Measurements from ENCODE around the gene FHOD3. TPM values are rescaled to one million over a fixed set of nuclear protein-coding genes. Genes with fewer than 3 reads are reported as not detected.

FHOD3 gene
- total RNA-seq, 1 experiment from 2014 or later, result 5.0 TPM

DNA sequence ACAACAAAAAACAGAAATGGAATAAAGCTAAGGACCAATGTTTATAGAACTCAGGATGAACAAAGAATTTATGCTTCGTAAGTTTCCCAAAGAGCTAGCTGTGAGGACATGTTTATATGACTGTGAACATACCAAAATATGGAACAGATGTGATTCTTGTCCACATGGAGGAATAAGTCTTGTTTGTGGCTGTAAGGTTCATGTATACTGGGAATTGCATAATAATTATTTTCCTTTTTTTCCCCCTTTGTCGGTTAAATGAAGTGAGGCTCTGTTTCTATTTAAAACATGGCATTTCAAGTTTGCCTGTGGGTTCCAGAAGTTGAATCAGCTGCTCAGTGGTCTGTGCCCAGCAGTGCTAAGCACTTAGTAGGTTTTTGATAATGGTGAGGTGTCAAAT is 108.1 kb downstream of the FHOD3 start:
- ChIA-PET POLR2A (interaction anchor here (0.6 to 0.7 kb wide), 2 partner anchors 66 to 94 kb away, joined by 3 read pairs; no protein-coding TSS in a partner anchor), CTCF (interaction anchor here (0.7 to 1.3 kb wide), 2 partner anchors 33 to 66 kb away, joined by 3 to 4 read pairs; no protein-coding TSS in a partner anchor)
- no TSS peak for BruUV-seq (replicated peaks)
- peaks cover 2% of the 10 kb centered on the region for H3K36me3 Mint-ChIP-seq (ENCODE audit: insufficient read depth, unreplicated experiment)
- intact Hi-C loops (cut with micrococcal nuclease), result no loop called here
- H3K4me1 Mint-ChIP-seq (ENCODE audit: insufficient read depth, unreplicated experiment), result peaks cover 20% of the 10 kb centered on the region
- H3K9me3 Mint-ChIP-seq (ENCODE audit: unreplicated experiment), result no peaks in the 10 kb centered on the region
- no peaks in the 10 kb centered on the region for H3K27me3 Mint-ChIP-seq (ENCODE audit: insufficient read depth, unreplicated experiment)
- H3K27ac Mint-ChIP-seq (ENCODE audit: low read depth, unreplicated experiment), result no peak overlapping the region
- TF ChIP-seq, protein P1, sequence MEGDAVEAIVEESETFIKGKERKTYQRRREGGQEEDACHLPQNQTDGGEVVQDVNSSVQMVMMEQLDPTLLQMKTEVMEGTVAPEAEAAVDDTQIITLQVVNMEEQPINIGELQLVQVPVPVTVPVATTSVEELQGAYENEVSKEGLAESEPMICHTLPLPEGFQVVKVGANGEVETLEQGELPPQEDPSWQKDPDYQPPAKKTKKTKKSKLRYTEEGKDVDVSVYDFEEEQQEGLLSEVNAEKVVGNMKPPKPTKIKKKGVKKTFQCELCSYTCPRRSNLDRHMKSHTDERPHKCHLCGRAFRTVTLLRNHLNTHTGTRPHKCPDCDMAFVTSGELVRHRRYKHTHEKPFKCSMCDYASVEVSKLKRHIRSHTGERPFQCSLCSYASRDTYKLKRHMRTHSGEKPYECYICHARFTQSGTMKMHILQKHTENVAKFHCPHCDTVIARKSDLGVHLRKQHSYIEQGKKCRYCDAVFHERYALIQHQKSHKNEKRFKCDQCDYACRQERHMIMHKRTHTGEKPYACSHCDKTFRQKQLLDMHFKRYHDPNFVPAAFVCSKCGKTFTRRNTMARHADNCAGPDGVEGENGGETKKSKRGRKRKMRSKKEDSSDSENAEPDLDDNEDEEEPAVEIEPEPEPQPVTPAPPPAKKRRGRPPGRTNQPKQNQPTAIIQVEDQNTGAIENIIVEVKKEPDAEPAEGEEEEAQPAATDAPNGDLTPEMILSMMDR (IDR thresholded peaks at IDR 0.05; ENCODE audit: unreplicated experiment), result no peak
- DNase-seq (ENCODE audit: unreplicated experiment), result no peak
- H3K4me3 Mint-ChIP-seq (ENCODE audit: unreplicated experiment), result no peak overlapping the region

DNA sequence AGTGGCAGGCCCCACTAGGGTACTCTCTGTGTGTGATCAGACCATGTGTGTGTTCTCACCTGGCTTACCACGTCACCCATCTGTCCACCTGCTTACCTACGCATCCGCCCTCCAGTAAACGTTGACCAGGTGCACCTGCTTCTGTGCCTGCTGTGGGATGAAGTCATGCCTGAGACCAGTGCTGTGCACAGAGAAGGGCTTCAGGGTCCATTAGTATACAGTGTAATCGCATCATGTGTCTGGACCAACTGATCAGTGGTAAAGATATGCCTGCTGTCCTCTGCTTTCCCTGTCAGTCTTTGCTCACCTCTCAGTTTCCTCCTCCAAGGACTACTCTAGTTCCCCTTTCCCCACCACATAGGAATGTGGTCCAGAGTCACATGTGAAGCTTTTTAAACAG is 109.3 kb downstream of the FHOD3 start:
- no peaks in the 10 kb centered on the region for H3K27me3 Mint-ChIP-seq (ENCODE audit: insufficient read depth, unreplicated experiment)
- H3K4me1 Mint-ChIP-seq (ENCODE audit: insufficient read depth, unreplicated experiment), result peaks cover 20% of the 10 kb centered on the region
- H3K27ac Mint-ChIP-seq (ENCODE audit: low read depth, unreplicated experiment), result no peak overlapping the region
- intact Hi-C loops (cut with micrococcal nuclease), result no loop called here
- CTCF ChIA-PET, result interaction anchor here (1.2 to 1.3 kb wide), 2 partner anchors 8 to 34 kb away, joined by 3 to 4 read pairs; no protein-coding TSS in a partner anchor
- no peaks in the 10 kb centered on the region for H3K36me3 Mint-ChIP-seq (ENCODE audit: insufficient read depth, unreplicated experiment)
- POLR2A ChIA-PET, result no interaction called here
- DNase-seq (ENCODE audit: unreplicated experiment), result no peak
- TF ChIP-seq, protein P1 (IDR thresholded peaks at IDR 0.05; ENCODE audit: unreplicated experiment), result no peak
- H3K4me3 Mint-ChIP-seq (ENCODE audit: unreplicated experiment), result no peak overlapping the region
- no peaks in the 10 kb centered on the region for H3K9me3 Mint-ChIP-seq (ENCODE audit: unreplicated experiment)
- no TSS peak for BruUV-seq (replicated peaks)

DNA sequence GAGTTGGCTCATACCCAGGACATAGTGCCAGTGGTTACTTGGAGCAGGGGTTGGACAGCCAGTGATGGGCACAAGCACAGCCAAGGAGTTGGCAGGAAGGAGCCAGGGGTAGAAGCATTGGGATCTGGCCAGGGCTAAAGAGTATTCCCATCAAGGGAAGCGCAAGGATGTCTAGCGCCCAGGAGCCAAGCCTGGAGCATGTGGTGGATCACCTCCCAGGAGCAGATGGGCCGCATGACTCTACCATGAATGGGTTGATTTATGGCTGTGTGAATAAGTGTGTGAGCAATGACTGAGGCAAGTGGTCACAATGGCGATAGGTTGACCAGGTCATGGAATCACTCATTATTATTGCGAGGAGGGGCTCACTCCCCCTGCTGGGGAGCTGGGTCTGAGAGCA is 111.1 kb downstream of the FHOD3 start:
- no peaks in the 10 kb centered on the region for H3K36me3 Mint-ChIP-seq (ENCODE audit: insufficient read depth, unreplicated experiment)
- DNase-seq (ENCODE audit: unreplicated experiment), result no peak
- peaks cover 18% of the 10 kb centered on the region for H3K4me1 Mint-ChIP-seq (ENCODE audit: insufficient read depth, unreplicated experiment)
- no peak overlapping the region for H3K27ac Mint-ChIP-seq (ENCODE audit: low read depth, unreplicated experiment)
- TF ChIP-seq, protein P1 (IDR thresholded peaks at IDR 0.05; ENCODE audit: unreplicated experiment), result no peak
- BruUV-seq (replicated peaks), result no TSS peak
- no peak overlapping the region for H3K4me3 Mint-ChIP-seq (ENCODE audit: unreplicated experiment)
- ChIA-PET CTCF (interaction anchor here (0.6 kb wide), 1 partner anchor 30 kb away, joined by 4 read pairs; no protein-coding TSS in a partner anchor), POLR2A (no interaction called here)
- no peaks in the 10 kb centered on the region for H3K27me3 Mint-ChIP-seq (ENCODE audit: insufficient read depth, unreplicated experiment)
- no peaks in the 10 kb centered on the region for H3K9me3 Mint-ChIP-seq (ENCODE audit: unreplicated experiment)
- intact Hi-C loops (cut with micrococcal nuclease), result no loop called here

DNA sequence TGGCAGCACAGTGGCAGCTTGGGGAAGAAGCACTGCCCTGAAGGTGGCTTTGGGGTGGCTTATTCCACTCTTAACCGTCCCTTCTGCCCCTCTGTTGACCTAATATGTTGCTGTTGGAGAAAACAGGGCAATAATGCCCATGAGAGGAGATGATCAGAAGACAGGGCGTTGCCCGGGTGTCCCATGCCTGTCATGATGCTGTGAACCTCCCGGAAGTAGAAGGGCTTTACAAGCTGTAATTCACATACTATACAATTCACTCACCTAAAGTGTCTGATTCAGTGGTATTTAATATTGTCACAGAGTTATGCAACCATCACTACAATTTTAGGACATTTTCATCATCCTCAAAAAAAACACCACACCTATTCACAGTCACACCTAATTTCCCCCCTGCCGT is 112.3 kb downstream of the FHOD3 start:
- intact Hi-C loops (cut with micrococcal nuclease), result loop anchor here (10.0 kb wide), 1 partner anchor 345 kb away; no protein-coding TSS in a partner anchor
- Mint-ChIP-seq H3K27ac (ENCODE audit: low read depth, unreplicated experiment) (no peak overlapping the region), H3K4me1 (ENCODE audit: insufficient read depth, unreplicated experiment) (peaks cover 9% of the 10 kb centered on the region), H3K4me3 (ENCODE audit: unreplicated experiment) (no peak overlapping the region), H3K9me3 (ENCODE audit: unreplicated experiment) (no peaks in the 10 kb centered on the region), H3K36me3 (ENCODE audit: insufficient read depth, unreplicated experiment) (no peaks in the 10 kb centered on the region), H3K27me3 (ENCODE audit: insufficient read depth, unreplicated experiment) (no peaks in the 10 kb centered on the region)
- TF ChIP-seq, protein P1 (IDR thresholded peaks at IDR 0.05; ENCODE audit: unreplicated experiment), result no peak
- CTCF ChIA-PET, result interaction anchor here (1.0 kb wide), 1 partner anchor 10 kb away, joined by 3 read pairs; no protein-coding TSS in a partner anchor
- no peak for DNase-seq (ENCODE audit: unreplicated experiment)
- no TSS peak for BruUV-seq (replicated peaks)
- POLR2A ChIA-PET, result no interaction called here
